GM10248 (cell line): ENCODE results near the gene TNNI3K.

ENCODE experiments used
- CTCF ChIA-PET: fragments of 300-600 bp; sonication (Branson Sonifier 250); formaldehyde crosslinking; extraction: SDS; loops from one replicate; lab custom pipeline; 2021; ENCODE audit warnings: antibody characterized with exemption; lab: Yijun Ruan, JAX
- POLR2A ChIA-PET: fragments of 350-650 bp; sonication (Branson Sonifier 250); formaldehyde crosslinking; extraction: SDS; loops from one replicate; lab custom pipeline; 2020; ENCODE audit warnings: antibody characterized with exemption; lab: Yijun Ruan, JAX
- DNase-seq: peaks from one replicate; pipeline ENCODE4 v3.0.0; 2012; ENCODE audit errors: extremely low spot score
- CTCF ChIP-seq: IDR thresholded peaks from 2 replicates; pipeline ENCODE4 v1.5.1; 2012; ENCODE audit warnings: mild to moderate bottlenecking, low read depth; ENCODE audit errors: extremely low read depth, missing control alignments, control extremely low read depth

TNNI3K gene

DNA sequence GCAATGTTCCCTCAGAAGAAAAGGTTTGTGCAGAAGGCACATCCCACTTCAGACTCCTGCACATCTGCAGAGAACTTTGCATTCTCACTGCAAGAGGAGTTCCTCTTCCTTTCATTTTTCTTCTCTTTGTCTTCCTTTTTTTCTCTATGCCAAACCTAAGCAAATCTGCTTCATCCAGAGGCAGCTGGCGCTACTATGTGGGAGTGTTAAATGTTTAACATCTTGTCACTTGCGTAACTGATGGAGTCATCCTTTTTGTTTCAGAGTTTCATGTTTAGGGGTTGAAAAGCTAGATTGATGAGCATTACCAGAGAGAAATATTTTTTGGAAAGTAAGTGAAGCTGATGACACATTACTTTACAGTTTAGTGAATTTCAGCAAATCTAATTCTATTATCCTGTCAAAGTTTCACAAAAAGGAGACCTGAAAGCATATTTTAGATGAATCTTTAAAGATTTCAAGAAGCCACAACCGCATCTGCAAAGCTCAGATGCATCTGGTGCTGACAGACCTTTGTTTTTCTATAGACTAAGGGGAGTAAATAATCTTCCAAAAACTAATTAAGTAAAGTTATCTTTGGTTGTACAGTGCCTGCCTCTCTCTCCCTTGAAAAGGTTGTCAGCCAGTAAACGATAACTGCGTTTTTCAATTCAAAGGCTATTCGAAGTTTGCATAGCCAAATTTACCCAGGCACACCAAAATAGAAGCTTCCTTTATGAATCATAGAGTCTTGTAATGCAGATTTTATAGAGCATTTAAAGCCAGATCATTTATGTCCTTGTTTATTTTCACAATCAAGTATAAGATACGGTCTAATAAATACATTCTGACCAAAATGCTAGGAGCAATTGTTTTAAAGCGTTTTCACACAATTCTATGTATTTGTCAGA, 278.5 kb downstream of the TNNI3K start:
- CTCF ChIA-PET, result interaction anchor here (1.5 to 3.4 kb wide), 2 partner anchors 9 to 10 kb away, joined by 6 to 18 read pairs; no protein-coding TSS in a partner anchor
- TF ChIP-seq CTCF, result no peak
- DNase-seq, result no peak
- POLR2A ChIA-PET, result no interaction called here

DNA sequence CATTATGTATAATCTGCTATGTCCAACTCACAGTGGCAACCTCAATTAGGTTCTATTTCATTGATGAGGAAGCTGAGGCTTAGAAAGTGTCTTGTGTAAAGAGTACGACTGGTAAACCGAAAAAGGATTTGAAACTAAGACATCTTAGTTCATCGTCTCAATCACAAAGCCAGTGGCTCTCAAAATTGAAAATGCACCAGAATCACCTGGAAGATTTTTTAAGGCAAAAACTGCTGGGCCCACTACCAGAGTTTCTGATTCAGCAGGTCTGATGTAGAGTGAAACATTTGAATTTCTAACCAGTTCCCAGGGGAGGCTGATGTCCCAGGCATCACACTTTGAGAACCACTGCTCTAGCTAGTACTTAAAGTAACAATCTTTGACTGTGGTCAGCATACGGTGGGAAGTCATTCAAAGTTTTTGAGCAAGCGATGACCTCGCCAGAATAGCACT, 282.4 kb downstream of the TNNI3K start:
- DNase-seq, result peak; percentile 10
- POLR2A ChIA-PET, result no interaction called here
- CTCF ChIA-PET, result interaction anchor here (1.3 to 2.5 kb wide), 2 partner anchors 9 to 14 kb away, joined by 4 to 9 read pairs; no protein-coding TSS in a partner anchor
- no peak for TF ChIP-seq CTCF

GRCh38 chr1:74522148-74522547, 287.0 kb downstream of the TNNI3K start:
- ChIA-PET POLR2A (no interaction called here), CTCF (interaction anchor here (1.8 kb wide), 1 partner anchor 10 kb away, joined by 6 read pairs; the partner anchor contains the start of gene LRRC53)
- DNase-seq, result no peak
- TF ChIP-seq CTCF, result no peak

DNA sequence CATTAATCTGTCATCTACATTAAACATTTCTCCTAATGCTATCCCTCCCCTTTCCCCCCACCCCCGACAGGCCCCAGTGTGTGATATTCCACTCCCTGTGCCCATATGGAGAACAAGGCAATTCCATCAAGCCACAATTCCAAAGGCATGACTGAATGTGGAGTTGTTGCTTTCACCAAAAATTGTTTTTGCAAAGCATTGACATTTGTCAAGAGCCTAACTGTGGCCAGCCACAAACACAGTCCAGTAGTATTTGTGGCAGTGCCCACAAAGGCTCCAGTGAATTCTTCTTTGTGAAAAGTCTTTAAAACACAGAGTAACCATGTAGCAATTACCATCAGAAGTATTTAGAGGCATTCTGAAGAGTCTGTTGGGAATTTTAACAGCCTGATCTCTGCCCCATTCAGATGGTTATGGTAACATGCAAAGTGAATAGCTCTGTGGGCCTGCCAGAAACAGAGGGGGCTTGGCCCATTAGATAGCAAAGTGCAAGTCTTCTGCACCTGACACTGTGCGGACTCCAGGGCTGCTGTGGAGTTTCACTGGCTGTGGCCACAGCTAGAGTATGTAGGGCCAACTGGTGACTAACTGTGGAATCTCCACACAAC, 288.8 kb downstream of the TNNI3K start:
- ChIA-PET POLR2A (no interaction called here), CTCF (interaction anchor here (1.7 kb wide), 1 partner anchor 20 kb away, joined by 8 read pairs; no protein-coding TSS in a partner anchor)
- TF ChIP-seq CTCF, result no peak
- no peak for DNase-seq

- ChIA-PET CTCF (interaction anchor here (0.8 to 1.5 kb wide), 3 partner anchors 10 to 23 kb away, joined by 3 to 4 read pairs (median 3); no protein-coding TSS in a partner anchor), POLR2A (no interaction called here)
- TF ChIP-seq CTCF, result no peak
- DNase-seq, result no peak
Observed at GRCh38 chr1:74526708-74527107, 291.5 kb downstream of the TNNI3K start.

GRCh38 chr1:74528123-74528522, 292.9 kb downstream of the TNNI3K start:
- ChIA-PET CTCF (no interaction called here), POLR2A (no interaction called here)
- TF ChIP-seq CTCF, result no peak
- no peak for DNase-seq
